OCI-LY1 (cell line): ENCODE results near the gene PRKCI.

Experiments used
- H2AFZ ChIP-seq: fragments of 200-600 bp; sonication (generic), shearing (Covaris generic); 2 replicates; pipeline ENCODE4 v1.6.0; 2014; ENCODE audit warnings: antibody characterized with exemption, mild to moderate bottlenecking, low read length
- H3F3A ChIP-seq: fragments of 200-600 bp; sonication (generic), shearing (Covaris generic); 2 replicates; pipeline ENCODE4 v1.6.0; 2014; ENCODE audit warnings: mild to moderate bottlenecking, antibody characterized with exemption, low read length, moderate library complexity; ENCODE audit not compliant: insufficient read depth
- H3K27ac ChIP-seq: fragments of 200-600 bp; sonication (generic); 2 replicates; pipeline ENCODE4 v1.5.1; 2014; ENCODE audit warnings: low read length, mixed run types, mild to moderate bottlenecking, low read depth; ENCODE audit not compliant: poor library complexity, severe bottlenecking
- H3K27me3 ChIP-seq: fragments of 200-600 bp; sonication (generic); 2 replicates; pipeline ENCODE4 v1.6.0; 2014; ENCODE audit warnings: antibody characterized with exemption, mild to moderate bottlenecking, low read length, moderate library complexity; ENCODE audit not compliant: insufficient read depth
- H3K36me3 ChIP-seq: fragments of 200-600 bp; sonication (generic); 2 replicates; pipeline ENCODE4 v1.6.1; 2014; ENCODE audit warnings: mild to moderate bottlenecking, antibody characterized with exemption, low read length, moderate library complexity, mixed read lengths; ENCODE audit not compliant: insufficient read depth
- H3K4me1 ChIP-seq: fragments of 200-600 bp; sonication (generic); 2 replicates; pipeline ENCODE4 v1.5.1; 2014; ENCODE audit warnings: mild to moderate bottlenecking, low read length, moderate library complexity; ENCODE audit not compliant: insufficient read depth, severe bottlenecking
- H3K4me2 ChIP-seq: fragments of 200-600 bp; sonication (generic), shearing (Covaris generic); 2 replicates; pipeline ENCODE4 v1.6.1; 2014; ENCODE audit warnings: low read length
- H3K4me3 ChIP-seq: fragments of 200-600 bp; sonication (generic); 2 replicates; pipeline ENCODE4 v1.5.1; 2014; ENCODE audit warnings: low read length, low read depth, mild to moderate bottlenecking, mixed read lengths; ENCODE audit not compliant: poor library complexity, severe bottlenecking
- H3K79me2 ChIP-seq: fragments of 200-600 bp; shearing (Covaris generic); 2 replicates; pipeline ENCODE4 v1.6.1; 2016; ENCODE audit warnings: mixed run types, low read length, mixed read lengths; ENCODE audit not compliant: insufficient read depth
- H3K9ac ChIP-seq: fragments of 200-600 bp; sonication (generic), shearing (Covaris generic); 2 replicates; pipeline ENCODE4 v1.6.1; 2014; ENCODE audit warnings: mild to moderate bottlenecking, low read length, mixed read lengths
- H3K9me2 ChIP-seq: fragments of 200-600 bp; sonication (generic), shearing (Covaris generic); 2 replicates; pipeline ENCODE4 v1.6.1; 2014; ENCODE audit warnings: low read depth, mild to moderate bottlenecking, low read length, mixed read lengths
- H3K9me3 ChIP-seq: fragments of 200-600 bp; shearing (Covaris generic); 2 replicates; pipeline ENCODE4 v1.6.1; 2014; ENCODE audit warnings: low read length, mixed read lengths
- H4K20me1 ChIP-seq: fragments of 200-600 bp; sonication (generic), shearing (Covaris generic); 2 replicates; pipeline ENCODE4 v1.6.0; 2016; ENCODE audit warnings: mild to moderate bottlenecking, low read length; ENCODE audit not compliant: insufficient read depth
- CTCF ChIP-seq: fragments of 200-600 bp; sonication (generic), shearing (Covaris generic); IDR thresholded peaks from 2 replicates; pipeline ENCODE4 v1.5.1; 2017; ENCODE audit warnings: mild to moderate bottlenecking, antibody characterized with exemption, low read length, moderate library complexity, mixed read lengths
- EZH2 ChIP-seq: fragments of 200-600 bp; sonication (generic), shearing (Covaris generic); IDR thresholded peaks from 2 replicates; pipeline ENCODE4 v1.8.0; 2017; ENCODE audit warnings: borderline replicate concordance, mixed run types, mild to moderate bottlenecking, antibody characterized with exemption, low read length, moderate library complexity, mixed read lengths

The PRKCI gene

DNA sequence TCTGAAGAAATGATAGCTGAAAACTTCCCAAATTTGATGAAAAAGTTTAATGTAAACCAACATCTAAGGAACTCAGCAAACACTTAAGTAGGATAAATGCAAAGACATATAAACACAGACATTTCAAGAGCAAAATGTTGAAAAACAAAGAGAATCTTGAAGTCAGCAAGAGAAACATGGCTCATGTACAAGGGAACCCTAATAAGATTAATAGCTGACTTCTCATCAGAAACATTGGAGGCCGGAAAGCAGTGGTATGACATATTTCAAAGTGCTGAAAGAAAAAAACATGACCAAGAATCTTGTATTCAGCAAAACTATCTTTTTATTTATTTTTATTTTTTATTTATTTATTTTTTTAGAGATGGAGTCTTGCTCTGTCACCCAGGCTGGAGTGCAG lies 10.6 kb upstream of the PRKCI start:
- Histone ChIP-seq H3K9me2 (no peaks in the 10 kb centered on the region), H2AFZ (no peak overlapping the region), H3K79me2 (no peaks in the 10 kb centered on the region), H3K4me1 (no peaks in the 10 kb centered on the region), H4K20me1 (no peaks in the 10 kb centered on the region), H3K4me3 (no peak overlapping the region), H3K36me3 (no peaks in the 10 kb centered on the region; the same call in 1 of the 2 replicates), H3K27ac (no peak overlapping the region), H3K4me2 (no peak overlapping the region), H3K9me3 (peaks cover 9% of the 10 kb centered on the region), H3K9ac (no peak overlapping the region), H3F3A (no peaks in the 10 kb centered on the region), H3K27me3 (peaks cover 4% of the 10 kb centered on the region)
- TF ChIP-seq CTCF = no peak
- TF ChIP-seq EZH2 = no peak

DNA sequence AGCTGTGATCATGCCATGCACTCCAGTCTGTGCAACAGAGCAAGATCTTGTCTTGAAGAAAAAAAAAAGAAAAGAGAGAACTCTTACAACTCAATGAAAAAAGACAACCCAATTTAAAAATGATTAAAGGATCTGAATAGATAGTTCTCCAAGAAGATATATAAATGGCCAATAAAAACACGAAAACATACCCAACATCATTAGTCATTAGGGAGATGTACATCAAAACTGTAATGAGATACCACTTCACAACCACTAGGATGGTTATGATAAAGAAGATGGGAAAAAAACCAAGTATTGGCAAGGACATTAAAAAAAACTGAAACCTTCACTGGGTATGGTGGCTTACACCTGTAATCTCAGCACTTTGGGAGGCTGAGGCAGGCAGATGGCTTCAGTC lies 2.4 kb upstream of the PRKCI start:
- Histone ChIP-seq H3K27ac (no peak overlapping the region), H3K4me3 (no peak overlapping the region), H4K20me1 (no peaks in the 10 kb centered on the region), H3K9me2 (no peaks in the 10 kb centered on the region), H3K36me3 (no peaks in the 10 kb centered on the region), H3K4me1 (peaks cover 17% of the 10 kb centered on the region), H3F3A (no peaks in the 10 kb centered on the region), H3K9ac (no peak overlapping the region), H3K4me2 (no peak overlapping the region), H2AFZ (no peak overlapping the region), H3K27me3 (no peaks in the 10 kb centered on the region), H3K9me3 (peaks cover 7% of the 10 kb centered on the region), H3K79me2 (0 out of 2 replicates have a peak, but pooled peaks cover 3% of the 10 kb centered on the region)
- TF ChIP-seq CTCF (no peak), EZH2 (no peak)

DNA sequence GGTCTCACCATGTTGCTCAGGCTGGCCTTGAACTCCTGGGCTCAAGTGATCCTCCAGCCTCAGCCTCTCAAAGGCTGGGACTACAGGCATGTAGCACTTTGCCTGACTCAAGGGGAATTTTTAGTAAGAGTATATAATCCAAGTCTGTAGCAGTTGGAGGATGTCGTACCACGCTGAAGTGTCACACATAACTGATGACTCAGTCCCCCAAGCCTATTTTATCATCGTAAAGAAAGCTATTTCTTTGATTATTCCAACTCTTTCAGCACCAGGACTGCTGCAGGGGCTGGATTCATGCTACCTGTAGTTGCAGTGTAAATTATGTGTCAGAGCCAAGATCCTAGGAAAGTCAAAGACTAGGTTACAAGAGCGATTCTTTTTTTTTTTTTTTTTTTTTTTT lies 1.4 kb upstream of the PRKCI start:
- H3K4me1 ChIP-seq = peaks cover 17% of the 10 kb centered on the region
- H3K9ac ChIP-seq = no peak overlapping the region
- no peaks in the 10 kb centered on the region for H4K20me1 ChIP-seq
- no peaks in the 10 kb centered on the region for H3K9me2 ChIP-seq
- H3K4me3 ChIP-seq = no peak overlapping the region
- H3K79me2 ChIP-seq = 0 out of 2 replicates have a peak, but pooled peaks cover 3% of the 10 kb centered on the region
- H3K27ac ChIP-seq = no peak overlapping the region
- no peak overlapping the region for H2AFZ ChIP-seq
- H3K4me2 ChIP-seq = no peak overlapping the region
- no peaks in the 10 kb centered on the region for H3K36me3 ChIP-seq
- H3F3A ChIP-seq = no peaks in the 10 kb centered on the region
- H3K9me3 ChIP-seq = peaks cover 7% of the 10 kb centered on the region
- TF ChIP-seq EZH2 (no peak), CTCF (no peak)
- H3K27me3 ChIP-seq = no peaks in the 10 kb centered on the region
